Measurements from ENCODE around the gene PLSCR3.

The PLSCR3 gene

DNA sequence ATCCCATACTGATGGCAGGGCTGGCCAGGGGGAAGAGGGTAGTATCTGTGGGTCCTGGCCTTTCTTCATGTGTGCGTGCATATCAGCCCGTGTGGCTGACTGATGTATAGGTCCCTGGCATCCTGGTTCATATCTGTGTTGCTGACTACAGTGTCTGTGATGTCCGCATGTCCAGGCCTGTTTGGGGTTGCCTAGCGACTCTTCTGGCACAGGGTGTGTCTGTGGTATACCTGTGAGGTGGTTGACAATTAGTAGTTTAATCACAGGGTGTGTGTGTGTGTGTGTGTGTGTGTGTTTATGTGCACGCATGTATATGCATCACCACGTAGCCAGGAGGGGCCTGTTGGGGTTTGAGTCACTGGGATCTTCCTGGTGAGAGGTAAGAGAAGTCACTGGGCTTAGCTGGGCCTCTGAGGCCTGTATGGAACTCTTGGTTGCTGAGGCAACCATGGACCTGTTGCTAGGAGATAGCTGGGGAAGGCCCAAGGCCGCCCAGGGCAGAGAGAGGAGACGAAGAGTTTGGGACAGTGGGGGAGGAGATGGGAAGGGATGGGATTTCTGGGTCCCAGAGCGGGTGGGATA lies 40.0 kb downstream of the PLSCR3 start:
- Histone ChIP-seq H3K79me2 (no peaks in the 10 kb centered on the region), H3K4me3 (ENCODE audit: low read depth, low read length) (no peak overlapping the region), H3K27ac (no peak overlapping the region), H3K4me2 (ENCODE audit: low read length) (peak overlapping the region; percentile 20), H2AFZ (no peak overlapping the region), H3K36me3 (ENCODE audit: control insufficient read depth, insufficient read depth, low read length) (no peaks in the 10 kb centered on the region), H3K9me3 (ENCODE audit: control insufficient read depth, low read length) (no peaks in the 10 kb centered on the region), H3K9ac (no peak overlapping the region), H3K27me3 (ENCODE audit: control insufficient read depth, insufficient read depth, low read length) (no peaks in the 10 kb centered on the region), H3K4me1 (peaks cover 19% of the 10 kb centered on the region)
- TF ChIP-seq, protein P1, sequence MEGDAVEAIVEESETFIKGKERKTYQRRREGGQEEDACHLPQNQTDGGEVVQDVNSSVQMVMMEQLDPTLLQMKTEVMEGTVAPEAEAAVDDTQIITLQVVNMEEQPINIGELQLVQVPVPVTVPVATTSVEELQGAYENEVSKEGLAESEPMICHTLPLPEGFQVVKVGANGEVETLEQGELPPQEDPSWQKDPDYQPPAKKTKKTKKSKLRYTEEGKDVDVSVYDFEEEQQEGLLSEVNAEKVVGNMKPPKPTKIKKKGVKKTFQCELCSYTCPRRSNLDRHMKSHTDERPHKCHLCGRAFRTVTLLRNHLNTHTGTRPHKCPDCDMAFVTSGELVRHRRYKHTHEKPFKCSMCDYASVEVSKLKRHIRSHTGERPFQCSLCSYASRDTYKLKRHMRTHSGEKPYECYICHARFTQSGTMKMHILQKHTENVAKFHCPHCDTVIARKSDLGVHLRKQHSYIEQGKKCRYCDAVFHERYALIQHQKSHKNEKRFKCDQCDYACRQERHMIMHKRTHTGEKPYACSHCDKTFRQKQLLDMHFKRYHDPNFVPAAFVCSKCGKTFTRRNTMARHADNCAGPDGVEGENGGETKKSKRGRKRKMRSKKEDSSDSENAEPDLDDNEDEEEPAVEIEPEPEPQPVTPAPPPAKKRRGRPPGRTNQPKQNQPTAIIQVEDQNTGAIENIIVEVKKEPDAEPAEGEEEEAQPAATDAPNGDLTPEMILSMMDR (IDR thresholded peaks at IDR 0.05) = no peak

DNA sequence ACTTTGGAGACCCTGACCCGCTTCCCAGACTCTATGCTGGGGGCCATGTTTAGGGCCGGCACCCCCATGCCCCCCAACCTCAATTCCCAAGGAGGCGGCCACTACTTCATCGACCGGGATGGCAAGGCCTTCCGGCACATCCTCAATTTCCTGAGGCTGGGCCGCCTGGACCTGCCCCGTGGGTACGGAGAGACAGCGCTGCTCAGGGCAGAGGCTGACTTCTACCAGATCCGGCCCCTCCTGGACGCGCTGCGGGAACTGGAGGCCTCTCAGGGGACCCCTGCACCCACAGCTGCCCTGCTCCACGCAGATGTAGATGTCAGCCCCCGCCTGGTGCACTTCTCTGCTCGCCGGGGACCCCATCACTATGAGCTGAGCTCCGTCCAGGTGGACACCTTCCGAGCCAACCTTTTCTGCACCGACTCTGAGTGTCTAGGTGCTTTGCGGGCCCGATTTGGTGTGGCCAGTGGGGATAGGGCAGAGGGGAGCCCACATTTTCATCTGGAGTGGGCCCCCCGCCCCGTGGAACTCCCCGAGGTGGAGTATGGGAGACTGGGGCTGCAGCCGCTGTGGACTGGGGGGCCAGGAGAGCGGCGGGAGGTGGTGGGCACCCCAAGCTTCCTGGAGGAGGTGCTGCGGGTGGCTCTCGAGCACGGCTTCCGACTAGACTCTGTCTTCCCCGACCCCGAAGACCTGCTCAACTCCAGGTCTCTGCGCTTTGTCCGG lies 41.3 kb downstream of the PLSCR3 start:
- Histone ChIP-seq H3K4me1 (peaks cover 30% of the 10 kb centered on the region), H2AFZ (no peak overlapping the region), H3K9me3 (ENCODE audit: control insufficient read depth, low read length) (no peaks in the 10 kb centered on the region), H3K79me2 (no peaks in the 10 kb centered on the region), H3K27ac (no peak overlapping the region), H3K27me3 (ENCODE audit: control insufficient read depth, insufficient read depth, low read length) (no peaks in the 10 kb centered on the region), H3K4me3 (ENCODE audit: low read depth, low read length) (peak overlapping the region; percentile 82), H3K36me3 (ENCODE audit: control insufficient read depth, insufficient read depth, low read length) (no peaks in the 10 kb centered on the region), H3K9ac (no peak overlapping the region), H3K4me2 (ENCODE audit: low read length) (peak overlapping the region; percentile 70)
- TF ChIP-seq, protein P1 (IDR thresholded peaks at IDR 0.05) = no peak

GRCh38 chr17:7352503-7352889 lies 41.8 kb downstream of the PLSCR3 start:
- Histone ChIP-seq H3K79me2 (no peaks in the 10 kb centered on the region), H3K4me1 (peaks cover 34% of the 10 kb centered on the region), H3K9ac (peak overlapping the region; percentile 95), H3K9me3 (ENCODE audit: control insufficient read depth, low read length) (no peaks in the 10 kb centered on the region), H2AFZ (peak overlapping the region; percentile 99), H3K4me2 (ENCODE audit: low read length) (peak overlapping the region; percentile 70), H3K27ac (peak overlapping the region; percentile 99), H3K27me3 (ENCODE audit: control insufficient read depth, insufficient read depth, low read length) (no peaks in the 10 kb centered on the region), H3K36me3 (ENCODE audit: control insufficient read depth, insufficient read depth, low read length) (no peaks in the 10 kb centered on the region), H3K4me3 (ENCODE audit: low read depth, low read length) (peak overlapping the region; percentile 82)
- TF ChIP-seq, protein P1 (IDR thresholded peaks at IDR 0.05) = no peak

DNA sequence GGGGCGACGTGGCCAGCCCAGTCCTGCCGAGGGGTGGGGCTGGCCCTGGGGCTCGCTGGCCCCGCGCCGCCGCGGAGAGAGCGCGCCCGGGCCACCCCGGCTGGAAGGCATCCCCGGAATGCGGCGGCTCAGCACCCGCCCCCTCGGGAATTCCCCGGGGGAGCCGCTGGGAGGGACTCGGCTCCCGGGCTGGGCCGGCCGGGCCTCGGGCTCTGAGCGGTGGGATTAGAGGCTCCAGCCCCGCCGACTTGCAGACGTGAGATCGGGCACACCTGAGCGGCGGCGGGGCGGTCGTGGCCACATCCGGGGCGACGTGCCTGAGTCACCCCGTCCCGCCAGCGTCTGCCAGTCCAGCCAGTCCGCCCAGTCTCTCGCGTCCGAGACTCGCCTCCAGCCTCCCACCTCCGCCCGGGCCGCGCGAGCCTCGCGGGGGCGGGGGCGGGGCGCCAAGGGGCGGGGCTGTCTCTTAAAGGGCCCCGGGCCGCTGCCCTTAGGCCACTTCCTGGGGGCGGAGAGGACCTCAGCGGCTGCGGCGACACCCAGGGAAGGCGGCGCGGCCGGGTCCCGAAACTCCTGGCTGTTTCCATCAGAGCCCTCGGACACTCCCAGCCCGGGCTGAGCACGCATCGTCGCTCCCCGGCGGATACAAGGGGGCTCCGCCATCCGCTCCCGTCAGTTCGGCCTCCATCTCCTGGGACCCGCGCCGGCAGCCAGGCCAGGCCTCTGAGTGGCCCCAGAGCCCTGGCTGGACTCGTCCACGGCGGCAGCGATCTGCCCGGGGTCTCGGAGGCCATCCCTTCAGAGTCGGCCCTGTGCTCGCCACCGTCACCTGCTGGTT lies 42.4 kb downstream of the PLSCR3 start, which contains the start of gene KCTD11:
Gene KCTD11, plus strand, starts transcription at position 498 of the 838 bp plus-strand sequence.
- peak within 1 kb of the TSS; percentile 99 for H3K27ac ChIP-seq
- no peaks in the 10 kb centered on the region for H3K36me3 ChIP-seq (ENCODE audit: control insufficient read depth, insufficient read depth, low read length)
- peak within 1 kb of the TSS; percentile 99 for H2AFZ ChIP-seq
- no peaks in the 10 kb centered on the region for H3K9me3 ChIP-seq (ENCODE audit: control insufficient read depth, low read length)
- no peaks in the 10 kb centered on the region for H3K27me3 ChIP-seq (ENCODE audit: control insufficient read depth, insufficient read depth, low read length)
- TF ChIP-seq, protein P1 (IDR thresholded peaks at IDR 0.05) = peak; percentile 75
- H3K9ac ChIP-seq = peak within 1 kb of the TSS; percentile 95
- H3K4me1 ChIP-seq = peaks cover 36% of the 10 kb centered on the region
- no peaks in the 10 kb centered on the region for H3K79me2 ChIP-seq
- peak within 1 kb of the TSS; percentile 70 for H3K4me2 ChIP-seq (ENCODE audit: low read length)
- peak within 1 kb of the TSS; percentile 82 for H3K4me3 ChIP-seq (ENCODE audit: low read depth, low read length)

Measured in parathyroid adenoma (tissue), 2 donors.